Measurements from ENCODE around the gene ZNF439.
"Not testable (repeated sequence)": the region's sequence is repeated elsewhere in the genome, so short reads cannot be mapped to it uniquely, and the experiment has no call there.

The ZNF439 gene

DNA sequence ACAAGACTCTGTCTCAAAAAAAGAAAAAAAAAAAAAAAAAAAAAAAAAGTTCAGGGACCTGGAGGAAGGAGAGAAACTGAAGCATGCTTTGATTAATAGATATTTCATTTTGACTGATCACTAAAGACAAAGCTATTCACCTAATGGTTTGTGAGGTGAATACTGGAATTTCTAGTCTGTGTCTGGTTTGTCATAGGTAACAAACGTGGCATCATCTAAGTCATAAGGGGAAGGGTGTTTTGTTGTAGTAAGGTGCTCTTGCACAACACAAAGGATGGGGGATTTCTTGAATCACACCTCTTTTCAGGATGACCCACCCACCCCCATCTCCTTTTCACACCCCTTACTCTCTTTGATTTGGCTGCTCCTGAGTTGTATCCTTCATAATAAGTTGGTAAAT, 25.2 kb downstream of the ZNF439 start:
- TF ChIP-seq, protein P1, sequence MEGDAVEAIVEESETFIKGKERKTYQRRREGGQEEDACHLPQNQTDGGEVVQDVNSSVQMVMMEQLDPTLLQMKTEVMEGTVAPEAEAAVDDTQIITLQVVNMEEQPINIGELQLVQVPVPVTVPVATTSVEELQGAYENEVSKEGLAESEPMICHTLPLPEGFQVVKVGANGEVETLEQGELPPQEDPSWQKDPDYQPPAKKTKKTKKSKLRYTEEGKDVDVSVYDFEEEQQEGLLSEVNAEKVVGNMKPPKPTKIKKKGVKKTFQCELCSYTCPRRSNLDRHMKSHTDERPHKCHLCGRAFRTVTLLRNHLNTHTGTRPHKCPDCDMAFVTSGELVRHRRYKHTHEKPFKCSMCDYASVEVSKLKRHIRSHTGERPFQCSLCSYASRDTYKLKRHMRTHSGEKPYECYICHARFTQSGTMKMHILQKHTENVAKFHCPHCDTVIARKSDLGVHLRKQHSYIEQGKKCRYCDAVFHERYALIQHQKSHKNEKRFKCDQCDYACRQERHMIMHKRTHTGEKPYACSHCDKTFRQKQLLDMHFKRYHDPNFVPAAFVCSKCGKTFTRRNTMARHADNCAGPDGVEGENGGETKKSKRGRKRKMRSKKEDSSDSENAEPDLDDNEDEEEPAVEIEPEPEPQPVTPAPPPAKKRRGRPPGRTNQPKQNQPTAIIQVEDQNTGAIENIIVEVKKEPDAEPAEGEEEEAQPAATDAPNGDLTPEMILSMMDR (IDR thresholded peaks at IDR 0.05; ENCODE audit: insufficient read depth, low read depth, low read length, missing control alignments), result no peak
- no peak for DNase-seq (ENCODE audit: low read depth)

DNA sequence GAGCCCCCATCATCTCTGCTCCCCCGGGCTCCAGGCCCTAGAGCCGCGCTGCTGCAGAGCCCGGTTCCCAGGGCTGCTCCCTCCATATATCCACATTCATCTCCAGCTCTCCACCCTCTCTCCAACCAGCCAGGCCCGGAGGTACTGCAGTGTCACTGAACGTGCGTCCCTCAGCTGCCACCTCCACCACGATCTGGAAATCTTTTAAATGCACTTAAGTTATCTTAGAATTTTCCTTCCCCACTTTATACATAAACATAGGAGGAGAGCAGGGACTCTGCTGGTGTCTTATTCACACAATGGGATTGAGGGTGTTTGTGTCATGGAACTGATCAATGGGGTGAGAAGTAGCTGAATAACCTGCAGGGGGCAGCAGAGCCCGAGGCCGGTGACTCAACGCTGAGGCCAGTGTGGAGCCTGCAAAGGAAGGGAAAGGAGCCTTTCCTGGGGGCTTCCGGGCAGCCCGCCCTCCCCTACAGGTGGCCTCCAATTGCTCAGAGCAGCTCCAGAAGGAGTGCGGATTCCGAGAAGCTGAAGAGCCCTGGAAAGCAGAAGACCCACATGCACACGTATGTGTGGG, 31.3 kb downstream of the ZNF439 start:
- DNase-seq (ENCODE audit: low read depth); H3K4me3 ChIP-seq (ENCODE audit: low read depth, low read length): not testable (repeated sequence)

More for the DNA sequence above, 25.2 kb downstream of the ZNF439 start:
- no peak overlapping the region for H3K4me3 ChIP-seq (ENCODE audit: low read depth, low read length)

DNA sequence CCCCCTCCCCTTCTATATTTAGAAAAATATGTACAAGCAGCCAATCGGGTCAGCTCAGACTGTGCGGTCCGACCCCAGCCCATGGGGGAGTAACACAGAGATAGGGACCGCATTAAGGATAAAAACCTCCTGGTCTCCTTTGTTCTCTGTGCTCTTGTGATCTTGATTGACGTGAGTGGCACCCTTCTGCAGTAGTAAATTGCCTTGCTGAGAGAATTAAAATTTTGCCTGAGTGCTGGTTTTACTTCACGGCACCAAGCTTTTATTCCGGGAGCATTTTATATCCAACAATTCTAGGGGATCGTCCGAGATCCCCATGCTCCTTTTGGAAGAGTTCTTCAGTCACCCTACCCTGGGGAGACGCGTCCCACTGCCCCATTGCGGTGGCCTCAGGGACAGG, 32.1 kb downstream of the ZNF439 start:
- no peak overlapping the region for H3K4me3 ChIP-seq (ENCODE audit: low read depth, low read length)
- TF ChIP-seq, protein P1 (IDR thresholded peaks at IDR 0.05; ENCODE audit: insufficient read depth, low read depth, low read length, missing control alignments), result no peak

DNA sequence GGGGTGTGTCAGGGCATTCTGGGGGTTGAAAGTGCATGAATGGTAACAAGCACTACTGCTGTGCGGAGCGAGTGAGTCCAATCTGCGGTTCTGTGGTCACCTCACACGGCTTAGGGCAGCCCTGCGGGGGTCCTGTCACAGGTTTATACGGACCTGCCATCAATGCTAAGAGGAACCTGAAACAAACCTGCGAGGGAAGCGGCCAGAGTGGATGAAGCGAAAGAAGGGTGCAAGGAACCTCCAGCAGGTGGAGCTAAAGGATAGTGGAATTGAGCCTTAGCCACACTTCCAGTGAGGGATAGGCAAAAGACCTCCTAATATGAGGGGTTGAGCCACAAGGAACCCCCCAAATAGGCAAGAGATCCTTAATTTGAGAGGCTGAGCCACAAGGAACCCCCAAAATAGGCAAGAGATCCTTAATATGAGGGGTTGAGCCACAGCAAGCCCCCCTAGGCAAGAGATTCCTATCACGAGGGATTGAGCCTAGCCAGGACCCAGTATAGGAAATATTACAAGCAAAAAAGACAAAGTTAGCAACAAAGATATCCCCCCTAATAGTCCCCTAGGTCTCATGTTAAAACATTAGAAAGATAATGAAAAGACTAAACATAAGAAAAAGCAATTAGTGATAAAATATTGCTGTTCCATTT, 32.8 kb downstream of the ZNF439 start:
- peak; percentile 48 for DNase-seq (ENCODE audit: low read depth)
- H3K4me3 ChIP-seq (ENCODE audit: low read depth, low read length), result no peak overlapping the region
- TF ChIP-seq, protein P1 (IDR thresholded peaks at IDR 0.05; ENCODE audit: insufficient read depth, low read depth, low read length, missing control alignments), result peak; percentile 37

More for the DNA sequence above, 32.1 kb downstream of the ZNF439 start:
- DNase-seq (ENCODE audit: low read depth), result no peak

DNA sequence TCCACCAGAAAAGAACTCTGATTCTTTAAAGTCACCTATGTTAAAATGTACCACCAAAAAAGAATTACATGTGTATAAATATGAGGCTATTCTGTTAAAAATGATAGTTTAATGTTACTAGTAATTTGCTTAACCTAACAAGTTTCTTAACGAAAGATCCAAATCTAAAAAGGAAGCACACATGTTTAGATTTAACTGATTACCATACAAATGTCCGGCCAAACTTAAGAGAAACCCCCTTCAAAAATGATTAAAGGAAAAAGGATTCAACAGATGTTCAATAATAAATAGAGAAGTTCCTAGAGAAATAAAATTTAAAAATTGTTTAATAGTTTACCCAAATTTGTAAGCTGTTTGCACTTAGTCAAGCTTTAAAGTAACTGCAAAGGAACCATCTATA, 34.1 kb downstream of the ZNF439 start:
- TF ChIP-seq, protein P1 (IDR thresholded peaks at IDR 0.05; ENCODE audit: insufficient read depth, low read depth, low read length, missing control alignments), result no peak
- DNase-seq (ENCODE audit: low read depth), result no peak
- H3K4me3 ChIP-seq (ENCODE audit: low read depth, low read length), result no peak overlapping the region

DNA sequence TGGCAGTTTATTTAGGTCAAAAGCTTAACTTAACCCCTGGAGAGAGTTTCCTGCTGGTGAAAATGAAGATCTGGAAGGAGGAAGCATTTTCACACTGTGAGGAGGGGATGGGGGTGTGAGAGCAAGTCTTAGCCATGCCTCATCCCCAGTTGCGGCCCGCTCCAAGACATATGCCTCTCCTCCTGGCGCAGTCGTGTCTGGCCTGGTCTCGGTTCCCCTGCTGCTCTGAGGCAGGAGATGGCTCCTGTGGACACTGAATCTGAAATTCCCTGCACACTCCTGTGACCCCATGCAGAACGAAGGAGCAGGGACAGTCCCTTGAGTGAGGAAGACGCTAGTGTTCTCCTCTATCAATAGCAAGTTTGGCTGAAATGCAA, 38.7 kb downstream of the ZNF439 start:
- TF ChIP-seq, protein P1 (IDR thresholded peaks at IDR 0.05; ENCODE audit: insufficient read depth, low read depth, low read length, missing control alignments), result no peak
- peak overlapping the region; percentile 62; the same call in 1 of the 2 replicates for H3K4me3 ChIP-seq (ENCODE audit: low read depth, low read length)
- no peak for DNase-seq (ENCODE audit: low read depth)

DNA sequence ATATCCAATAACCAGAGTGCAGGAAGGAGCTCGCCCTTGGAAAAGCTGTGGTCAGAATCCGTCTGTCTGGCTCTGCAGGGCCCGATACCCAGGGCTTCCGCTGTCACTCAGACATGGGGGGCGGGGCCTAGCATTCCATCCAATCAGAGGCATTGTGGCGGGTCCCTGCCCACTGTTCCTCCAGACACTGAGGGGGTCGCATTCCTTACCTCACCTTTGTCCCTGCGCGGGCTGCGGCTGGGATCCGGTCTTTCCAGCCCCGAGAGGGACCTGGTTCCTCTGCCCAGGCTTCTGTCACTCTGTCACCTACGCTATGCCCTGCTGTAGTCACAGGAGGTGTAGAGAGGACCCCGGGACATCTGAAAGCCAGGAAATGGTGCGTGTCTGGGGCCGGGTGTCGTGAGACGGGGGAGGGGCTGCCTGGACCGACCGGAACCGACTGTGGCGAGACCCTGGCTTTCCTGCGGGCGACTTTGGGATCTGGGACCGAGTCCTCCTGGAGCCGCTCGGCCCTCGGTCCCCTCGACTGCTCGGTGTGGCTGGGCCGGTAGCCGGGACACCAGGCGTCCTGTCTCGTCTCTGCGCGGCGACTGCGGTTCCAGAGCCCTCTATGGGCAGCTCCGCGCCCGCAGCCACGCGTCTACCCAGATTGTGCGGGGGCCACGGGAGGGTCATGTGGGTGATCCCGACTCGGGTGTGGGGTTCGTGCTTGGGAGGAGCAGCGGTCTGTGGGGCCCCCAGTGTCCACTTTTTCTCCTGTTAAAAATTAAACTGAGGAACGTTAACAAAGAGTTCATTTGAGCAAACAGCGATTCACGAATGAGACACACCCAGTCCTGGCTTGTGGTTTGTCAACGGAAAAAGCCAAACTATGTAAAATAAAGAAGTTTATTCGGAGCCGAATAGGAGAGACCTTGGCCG, 39.3 kb downstream of the ZNF439 start, which contains the start of gene ZNF69:
ZNF69 (plus strand) TSS at position 172 of the 921 bp plus-strand sequence; CDS start at position 314, 142 bp downstream.
- TF ChIP-seq, protein P1 (IDR thresholded peaks at IDR 0.05; ENCODE audit: insufficient read depth, low read depth, low read length, missing control alignments), result no peak
- peak within 1 kb of the TSS; percentile 62 for H3K4me3 ChIP-seq (ENCODE audit: low read depth, low read length)
- peak; percentile 36 for DNase-seq (ENCODE audit: low read depth)

DNA sequence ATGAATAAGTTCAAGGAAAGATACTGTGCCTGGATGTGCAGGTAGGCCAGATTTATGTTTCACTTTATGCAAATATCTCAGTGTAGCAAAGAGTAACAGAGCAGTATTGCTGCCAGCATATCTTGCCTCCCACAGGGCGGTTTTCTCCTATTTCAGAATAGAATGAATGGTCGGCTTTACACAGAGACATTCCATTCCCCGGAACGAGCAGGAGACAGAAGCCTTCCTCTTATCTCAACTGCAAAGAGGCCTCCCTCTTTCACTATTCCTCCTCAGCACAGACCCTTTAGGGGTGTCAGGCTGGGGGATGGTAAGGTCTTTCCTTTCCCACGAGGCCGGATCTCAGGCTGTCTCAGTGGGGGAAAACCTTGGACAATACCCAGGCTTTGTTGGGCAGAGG, 41.4 kb downstream of the ZNF439 start:
- not testable (repeated sequence) for DNase-seq (ENCODE audit: low read depth); H3K4me3 ChIP-seq (ENCODE audit: low read depth, low read length)

Measured in GM12865 (cell line).